HepG2 (cell line): ENCODE results near the gene PSMC3IP. TPM values are rescaled to one million over a fixed set of nuclear protein-coding genes. Genes with fewer than 3 reads are reported as not detected.
A peak's percentile ranks its signal among the peaks of the same experiment; 100 is the strongest.

ENCODE experiments used
- FOXM1 ChIP-seq: sonication (generic); formaldehyde crosslinking; IDR thresholded peaks from 2 replicates; pipeline ENCODE4 v1.5.0; 2020; ENCODE audit warnings: missing genetic modification reagents
- GPBP1L1 ChIP-seq: sonication (generic); formaldehyde crosslinking; IDR thresholded peaks from 2 replicates; pipeline ENCODE4 v1.5.0; 2020; ENCODE audit warnings: mild to moderate bottlenecking, missing genetic modification reagents
- HOXA3 ChIP-seq: sonication (generic); formaldehyde crosslinking; IDR thresholded peaks from 2 replicates; pipeline ENCODE4 v1.5.0; 2020; ENCODE audit warnings: missing genetic modification reagents
- MAFK ChIP-seq, 2 experiments: IDR thresholded peaks in 1 of 2; conservative IDR thresholded peaks in 1 of 2; 2 replicates each; pipeline ENCODE4 v1.6.1; 2011; ENCODE audit warnings: improper control_type of control experiment in 2 of 2, low read length in 2 of 2
- MED8 ChIP-seq: sonication (generic); formaldehyde crosslinking; IDR thresholded peaks from 2 replicates; pipeline ENCODE4 v1.8.1; 2023; ENCODE audit warnings: mild to moderate bottlenecking, missing genetic modification reagents; ENCODE audit not compliant: insufficient replicate concordance
- MEF2D ChIP-seq: sonication (generic); formaldehyde crosslinking; IDR thresholded peaks from 2 replicates; pipeline ENCODE4 v1.5.1; 2020; ENCODE audit warnings: mild to moderate bottlenecking, missing genetic modification reagents
- PITX1 ChIP-seq: sonication (generic); formaldehyde crosslinking; IDR thresholded peaks from 2 replicates; pipeline ENCODE4 v1.5.1; 2020; ENCODE audit warnings: mild to moderate bottlenecking, missing genetic modification reagents
- RARG ChIP-seq: sonication (generic); formaldehyde crosslinking; IDR thresholded peaks from 2 replicates; pipeline ENCODE4 v1.4.0; 2020; ENCODE audit warnings: low read depth, mild to moderate bottlenecking, missing genetic modification reagents
- SP4 ChIP-seq: sonication (generic); formaldehyde crosslinking; IDR thresholded peaks from 2 replicates; pipeline ENCODE4 v1.8.1; 2023; ENCODE audit warnings: mild to moderate bottlenecking, missing genetic modification reagents
- TRIM22 ChIP-seq: fragments of 450-650 bp; IDR thresholded peaks from 2 replicates; pipeline ENCODE4 v1.6.1; 2017
- U2AF1 ChIP-seq: fragments of 200-400 bp; formaldehyde crosslinking; optimal IDR thresholded peaks from 2 replicates; pipeline ENCODE3; 2017; ENCODE audit warnings: mild to moderate bottlenecking, low read depth, low read length
- ZBTB3 ChIP-seq: sonication (generic); formaldehyde crosslinking; IDR thresholded peaks from 2 replicates; pipeline ENCODE4 v1.4.0; 2020; ENCODE audit warnings: low read depth, mild to moderate bottlenecking, moderate library complexity, missing genetic modification reagents, borderline replicate concordance
- ZBTB42 ChIP-seq: sonication (generic); formaldehyde crosslinking; IDR thresholded peaks from 2 replicates; pipeline ENCODE4 v1.5.0; 2020; ENCODE audit warnings: mild to moderate bottlenecking, missing genetic modification reagents
- ZNF121 ChIP-seq: sonication (generic); formaldehyde crosslinking; IDR thresholded peaks from 2 replicates; pipeline ENCODE4 v1.5.0; 2020; ENCODE audit warnings: mild to moderate bottlenecking, missing genetic modification reagents
- ZNF367 ChIP-seq: sonication (generic); formaldehyde crosslinking; IDR thresholded peaks from 2 replicates; pipeline ENCODE4 v1.4.0; 2020; ENCODE audit warnings: missing genetic modification reagents, borderline replicate concordance
- ZNF451 ChIP-seq: sonication (generic); formaldehyde crosslinking; IDR thresholded peaks from 2 replicates; pipeline ENCODE4 v1.5.0; 2020; ENCODE audit warnings: mild to moderate bottlenecking, missing genetic modification reagents
- polyA plus RNA-seq, 8 experiments: library from polyadenylated mRNA; depleted of rRNA in 3 of 8; stranded (reverse) in 7 of 8; unstranded in 1 of 8; fragments of >200 nt; fragmentation: Illumina TruSeq in 4 of 8; extraction: Trizol in 4 of 8; gene quantifications; 2 replicates each; pipeline versions ENCODE4 v1.2.1 to v1.2.3, GENCODE V29; 2011 to 2016; ENCODE audit warnings: low read depth in 4 of 8, missing spikeins in 1 of 8, mixed read lengths in 1 of 8; ENCODE audit not compliant: insufficient read depth in 1 of 8
- total RNA-seq, 5 experiments: library from RNA; depleted of rRNA; stranded (reverse); fragments of >200 nt; fragmentation: Illumina TruSeq; extraction: Trizol; gene quantifications; 2 replicates each; pipeline ENCODE4 v1.2.3, GENCODE V29; 2016; ENCODE audit warnings: low read depth in 1 of 5
- TF ChIP-seq, protein P1 (sequence below): IDR thresholded peaks from 2 replicates; pipeline ENCODE4 v1.6.1; 2016
- TF ChIP-seq, protein P2 (sequence below): sonication (generic); formaldehyde crosslinking; IDR thresholded peaks from 2 replicates; pipeline ENCODE4 v1.4.0; 2020; ENCODE audit warnings: missing genetic modification reagents, borderline replicate concordance
- TF ChIP-seq, protein P3 (sequence below): sonication (generic); formaldehyde crosslinking; IDR thresholded peaks from 2 replicates; pipeline ENCODE4 v1.8.1; 2022; ENCODE audit warnings: low read depth, mild to moderate bottlenecking, missing genetic modification reagents

The PSMC3IP gene
- total and polyA plus RNA-seq, 2 of the 13 experiments (the other 11 are each of a cell fraction or from before 2014, with no cell fraction given), result 6.5 to 22.4 TPM

GRCh38 chr17:42554250-42555121, 23.0 kb downstream of the PSMC3IP start (continued):
- 0 out of 2 replicates have a peak, but pooled peaks have one; percentile 70 for TF ChIP-seq MEF2D (CRISPR knock-in tag)
- TF ChIP-seq ZNF121 (CRISPR knock-in tag), result no peak; the same call in 1 of the 2 replicates
- peak; percentile 82 for TF ChIP-seq MED8 (CRISPR knock-in tag)
- peak; percentile 66 for TF ChIP-seq SP4
- TF ChIP-seq U2AF1, result no peak
- TF ChIP-seq, protein P1, sequence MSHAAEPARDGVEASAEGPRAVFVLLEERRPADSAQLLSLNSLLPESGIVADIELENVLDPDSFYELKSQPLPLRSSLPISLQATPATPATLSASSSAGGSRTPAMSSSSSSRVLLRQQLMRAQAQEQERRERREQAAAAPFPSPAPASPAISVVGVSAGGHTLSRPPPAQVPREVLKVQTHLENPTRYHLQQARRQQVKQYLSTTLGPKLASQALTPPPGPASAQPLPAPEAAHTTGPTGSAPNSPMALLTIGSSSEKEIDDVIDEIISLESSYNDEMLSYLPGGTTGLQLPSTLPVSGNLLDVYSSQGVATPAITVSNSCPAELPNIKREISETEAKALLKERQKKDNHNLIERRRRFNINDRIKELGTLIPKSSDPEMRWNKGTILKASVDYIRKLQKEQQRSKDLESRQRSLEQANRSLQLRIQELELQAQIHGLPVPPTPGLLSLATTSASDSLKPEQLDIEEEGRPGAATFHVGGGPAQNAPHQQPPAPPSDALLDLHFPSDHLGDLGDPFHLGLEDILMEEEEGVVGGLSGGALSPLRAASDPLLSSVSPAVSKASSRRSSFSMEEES (CRISPR knock-in tag), result no peak
- TF ChIP-seq HOXA3 (CRISPR knock-in tag), result peak; percentile 98
- TF ChIP-seq FOXM1 (CRISPR knock-in tag), result no peak
- 0 out of 2 replicates have a peak, but pooled peaks have one; percentile 46 for TF ChIP-seq ZNF367 (CRISPR knock-in tag)
- peak; percentile 89 for TF ChIP-seq ZBTB42 (CRISPR knock-in tag)
- TF ChIP-seq, protein P2, sequence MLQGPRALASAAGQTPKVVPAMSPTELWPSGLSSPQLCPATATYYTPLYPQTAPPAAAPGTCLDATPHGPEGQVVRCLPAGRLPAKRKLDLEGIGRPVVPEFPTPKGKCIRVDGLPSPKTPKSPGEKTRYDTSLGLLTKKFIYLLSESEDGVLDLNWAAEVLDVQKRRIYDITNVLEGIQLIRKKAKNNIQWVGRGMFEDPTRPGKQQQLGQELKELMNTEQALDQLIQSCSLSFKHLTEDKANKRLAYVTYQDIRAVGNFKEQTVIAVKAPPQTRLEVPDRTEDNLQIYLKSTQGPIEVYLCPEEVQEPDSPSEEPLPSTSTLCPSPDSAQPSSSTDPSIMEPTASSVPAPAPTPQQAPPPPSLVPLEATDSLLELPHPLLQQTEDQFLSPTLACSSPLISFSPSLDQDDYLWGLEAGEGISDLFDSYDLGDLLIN (CRISPR knock-in tag), result peak; percentile 83; the same call in 1 of the 2 replicates
- TF ChIP-seq RARG, result no peak
- TF ChIP-seq, protein P3, sequence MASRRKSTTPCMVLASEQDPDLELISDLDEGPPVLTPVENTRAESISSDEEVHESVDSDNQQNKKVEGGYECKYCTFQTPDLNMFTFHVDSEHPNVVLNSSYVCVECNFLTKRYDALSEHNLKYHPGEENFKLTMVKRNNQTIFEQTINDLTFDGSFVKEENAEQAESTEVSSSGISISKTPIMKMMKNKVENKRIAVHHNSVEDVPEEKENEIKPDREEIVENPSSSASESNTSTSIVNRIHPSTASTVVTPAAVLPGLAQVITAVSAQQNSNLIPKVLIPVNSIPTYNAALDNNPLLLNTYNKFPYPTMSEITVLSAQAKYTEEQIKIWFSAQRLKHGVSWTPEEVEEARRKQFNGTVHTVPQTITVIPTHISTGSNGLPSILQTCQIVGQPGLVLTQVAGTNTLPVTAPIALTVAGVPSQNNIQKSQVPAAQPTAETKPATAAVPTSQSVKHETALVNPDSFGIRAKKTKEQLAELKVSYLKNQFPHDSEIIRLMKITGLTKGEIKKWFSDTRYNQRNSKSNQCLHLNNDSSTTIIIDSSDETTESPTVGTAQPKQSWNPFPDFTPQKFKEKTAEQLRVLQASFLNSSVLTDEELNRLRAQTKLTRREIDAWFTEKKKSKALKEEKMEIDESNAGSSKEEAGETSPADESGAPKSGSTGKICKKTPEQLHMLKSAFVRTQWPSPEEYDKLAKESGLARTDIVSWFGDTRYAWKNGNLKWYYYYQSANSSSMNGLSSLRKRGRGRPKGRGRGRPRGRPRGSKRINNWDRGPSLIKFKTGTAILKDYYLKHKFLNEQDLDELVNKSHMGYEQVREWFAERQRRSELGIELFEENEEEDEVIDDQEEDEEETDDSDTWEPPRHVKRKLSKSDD, result peak; percentile 89; the same call in 1 of the 2 replicates
- no peak for TF ChIP-seq TRIM22
- TF ChIP-seq ZNF451 (CRISPR knock-in tag), result peak; percentile 96
- no peak for TF ChIP-seq GPBP1L1 (CRISPR knock-in tag)
- no peak for TF ChIP-seq ZBTB3 (CRISPR knock-in tag)
- TF ChIP-seq MAFK (conservative IDR thresholded peaks at IDR 0.05 in 1 of 2, IDR thresholded peaks at IDR 0.05 in 1 of 2; ENCODE audit: low read length in 2 of 2), result no peak
- peak; percentile 32 for TF ChIP-seq PITX1 (CRISPR knock-in tag)
